HG03135 (cell line): ENCODE data around the gene ENKUR.
"Not testable (repeated sequence)": the region's sequence is repeated elsewhere in the genome, so short reads cannot be mapped to it uniquely, and the experiment has no call there.

Source experiments
- ATAC-seq: cut with Tn5 transposase; IDR thresholded peaks from one replicate; pipeline ENCODE4 v1.9.1; 2021; ENCODE audit warnings: mild to moderate bottlenecking, moderate library complexity; ENCODE audit not compliant: unreplicated experiment

The ENKUR gene

DNA sequence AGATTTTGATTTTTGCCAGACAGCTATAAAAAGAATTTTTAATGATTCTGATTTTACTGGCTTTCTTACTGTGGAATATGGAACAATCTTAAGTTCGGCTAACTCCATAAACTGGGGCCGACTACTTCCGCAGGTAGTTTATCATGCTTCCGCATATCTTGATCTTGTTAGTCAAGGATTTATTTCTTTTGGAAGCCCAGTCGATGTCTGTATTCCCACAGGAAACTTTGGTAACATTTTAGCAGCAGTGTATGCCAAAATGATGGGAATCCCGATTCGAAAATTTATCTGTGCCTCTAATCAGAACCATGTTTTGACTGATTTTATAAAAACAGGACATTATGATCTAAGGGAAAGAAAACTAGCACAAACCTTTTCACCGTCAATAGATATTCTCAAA lies 8.6 kb upstream of the ENKUR start:
- no peak for ATAC-seq

DNA sequence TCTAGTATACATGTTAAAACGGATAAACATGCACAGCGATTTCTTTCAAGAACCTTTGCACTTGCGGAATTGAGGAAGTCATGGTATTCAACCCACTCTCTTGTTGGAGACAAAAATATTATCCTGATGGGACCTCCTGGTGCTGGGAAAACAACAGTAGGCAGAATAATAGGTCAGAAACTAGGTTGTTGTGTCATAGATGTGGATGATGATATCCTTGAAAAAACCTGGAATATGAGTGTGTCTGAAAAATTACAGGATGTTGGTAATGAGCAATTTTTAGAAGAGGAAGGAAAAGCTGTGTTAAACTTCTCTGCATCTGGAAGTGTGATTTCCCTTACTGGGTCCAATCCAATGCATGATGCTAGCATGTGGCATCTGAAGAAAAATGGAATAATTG lies 7.3 kb upstream of the ENKUR start:
- no peak for ATAC-seq

DNA sequence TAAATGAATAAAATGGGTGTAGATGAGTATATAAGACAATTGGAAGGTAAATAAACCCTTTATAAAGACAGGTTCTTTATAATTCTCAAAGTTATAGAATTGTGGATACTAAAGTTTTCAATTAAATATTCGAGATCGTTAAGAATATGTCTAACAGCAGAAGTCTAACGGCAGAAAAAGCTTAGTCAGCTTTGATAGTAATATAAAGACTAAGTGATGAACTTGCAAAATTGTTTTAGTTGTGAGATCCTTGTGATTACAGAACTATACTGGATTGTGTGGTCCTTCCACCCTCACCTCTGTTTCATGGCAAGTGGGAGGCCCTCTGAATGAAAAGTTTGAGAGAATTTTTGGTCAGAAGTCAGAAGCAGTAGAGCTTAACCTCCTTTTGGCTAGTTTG lies 2.7 kb upstream of the ENKUR start:
- ATAC-seq: no peak

DNA sequence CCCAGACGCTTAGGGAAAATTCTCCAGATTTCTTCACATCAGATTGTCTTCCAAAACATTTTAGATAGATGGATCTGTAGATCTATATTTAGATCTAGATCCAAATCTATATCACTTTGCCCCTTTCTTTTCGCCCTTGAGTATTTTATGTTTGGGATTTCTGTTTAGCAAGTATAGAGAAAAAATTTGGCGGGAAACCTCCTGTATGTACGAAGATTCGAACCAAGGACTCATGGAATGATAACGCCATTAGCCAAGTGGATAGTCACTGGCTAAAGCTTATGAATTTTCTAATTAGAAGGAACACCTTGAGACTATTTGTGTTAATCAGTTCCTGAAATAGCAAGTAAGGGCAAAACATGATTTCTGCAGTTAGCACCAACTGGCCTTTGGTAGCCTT lies 1.7 kb upstream of the ENKUR start:
- no peak for ATAC-seq

DNA sequence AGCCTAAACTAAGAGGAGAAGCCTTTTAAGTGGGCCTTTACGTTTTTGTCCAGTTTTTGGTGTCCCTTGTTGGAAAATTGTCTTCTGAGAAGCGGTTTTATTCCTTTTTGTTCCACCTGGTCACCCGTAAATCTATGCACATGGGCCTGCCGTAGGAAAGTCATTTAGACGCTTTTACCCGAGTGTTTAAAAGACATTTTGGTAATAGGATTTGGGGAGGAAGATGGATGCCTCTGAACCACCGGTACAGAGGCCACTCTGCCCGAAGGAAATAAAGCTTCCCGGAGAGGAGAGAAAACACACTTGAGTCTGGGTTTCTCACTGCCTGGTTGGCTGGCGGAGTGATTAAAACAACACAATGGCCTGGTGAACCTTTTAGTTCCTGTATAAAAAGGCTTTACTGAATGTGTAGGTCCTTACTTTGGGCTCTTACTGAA lies 1.2 kb upstream of the ENKUR start:
- ATAC-seq: no peak

DNA sequence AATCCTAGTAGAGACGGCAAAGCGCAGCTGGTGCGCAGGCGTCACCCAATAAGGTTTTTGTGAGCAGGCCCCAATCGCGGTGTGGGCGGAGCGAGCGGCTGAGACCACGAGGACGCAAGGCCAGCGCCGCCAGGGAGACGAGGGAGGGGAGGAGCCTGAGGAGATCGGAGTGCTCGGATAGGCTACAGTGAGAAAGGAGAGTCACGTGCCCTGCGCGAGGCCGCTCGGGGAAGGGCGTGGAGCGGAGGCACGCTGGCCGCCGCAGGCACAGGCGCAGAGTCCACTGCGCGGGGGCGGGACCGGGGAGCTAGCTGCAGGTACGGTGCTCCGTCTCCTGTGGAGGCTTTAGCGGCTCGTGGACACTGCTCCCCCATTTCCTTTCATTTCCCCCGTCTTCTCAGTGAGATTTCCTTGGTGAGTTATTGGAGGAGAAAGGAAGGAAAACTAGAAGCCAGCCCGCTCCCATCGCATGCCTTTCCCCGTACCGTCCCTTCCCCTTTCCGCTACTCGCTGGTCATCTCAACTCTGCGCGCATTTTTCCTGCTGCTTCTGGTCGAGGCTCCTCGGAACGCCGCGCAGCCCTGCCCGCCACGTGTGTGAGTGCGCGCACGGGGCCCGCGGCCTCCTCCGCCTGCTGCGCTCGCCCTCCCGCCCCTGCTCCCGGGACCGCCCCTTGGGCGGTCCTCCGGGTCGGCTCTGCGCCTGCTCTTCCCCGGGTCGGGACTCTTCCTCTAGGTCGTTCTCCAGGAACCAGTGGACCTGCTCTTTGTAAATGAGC lies 607 bp upstream of the ENKUR start, which contains the start of gene THNSL1:
THNSL1 (plus strand) TSS at position 237 of the 778 bp plus-strand sequence. CDS start 6,612 bp downstream, outside the sequence.
- ATAC-seq: peak; percentile 99

DNA sequence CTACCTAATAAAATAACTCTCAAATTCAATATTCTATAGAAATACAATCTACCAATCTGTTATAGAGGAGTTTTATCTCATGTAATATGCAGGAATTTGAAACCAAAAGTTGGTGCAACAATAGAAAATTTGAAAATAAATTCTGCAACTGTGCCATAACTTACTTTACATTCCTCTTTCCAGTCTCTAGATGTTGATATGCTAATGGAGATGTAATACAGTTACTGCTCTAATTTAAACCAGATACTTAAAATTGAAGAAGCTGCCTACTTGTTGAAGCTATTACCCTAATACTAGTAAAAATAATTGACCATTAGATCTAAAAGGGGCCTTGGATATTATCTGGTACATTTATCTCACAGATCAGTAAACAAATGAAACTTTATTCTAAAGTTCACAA lies 1.4 kb downstream of the ENKUR start:
- ATAC-seq: no peak

DNA sequence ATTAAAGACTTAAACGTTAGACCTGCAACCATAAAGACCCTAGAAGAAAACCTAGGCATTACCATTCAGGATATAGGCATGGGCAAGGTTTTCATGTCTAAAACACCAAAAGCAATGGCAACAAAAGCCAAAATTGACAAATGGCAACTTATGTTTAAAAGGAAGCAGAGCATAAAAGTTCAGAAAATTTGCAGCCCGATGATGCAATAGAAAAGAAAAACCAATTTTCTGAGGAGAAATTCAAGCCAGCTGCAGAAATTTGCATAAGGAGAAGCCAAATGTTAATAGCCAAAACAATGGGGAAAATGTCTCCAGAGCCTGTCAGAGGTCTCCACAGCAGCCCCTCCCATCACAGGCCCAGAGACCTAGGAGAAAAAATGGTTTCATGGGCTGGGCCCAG lies 4.4 kb downstream of the ENKUR start:
- ATAC-seq: not testable (repeated sequence)

DNA sequence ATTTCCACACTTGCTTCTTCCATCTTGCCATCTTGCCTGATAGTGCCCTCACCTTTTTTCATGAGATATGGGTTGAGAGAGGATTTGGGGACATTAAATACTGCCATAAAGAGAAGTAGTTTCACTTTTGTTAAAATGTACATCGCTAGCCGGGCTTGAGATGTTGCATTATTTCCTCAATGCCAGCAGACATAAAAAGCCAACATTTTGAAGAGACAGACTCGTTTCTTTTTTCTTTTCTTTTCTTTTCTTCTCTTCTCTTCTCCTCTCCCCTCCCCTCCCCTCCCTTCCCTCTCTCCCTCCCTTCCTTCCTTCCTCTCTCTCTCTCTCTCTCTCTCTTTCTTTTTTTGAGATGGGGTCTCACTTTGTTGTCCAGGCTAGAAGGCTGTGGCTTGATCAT lies 17.9 kb downstream of the ENKUR start:
- no peak for ATAC-seq

DNA sequence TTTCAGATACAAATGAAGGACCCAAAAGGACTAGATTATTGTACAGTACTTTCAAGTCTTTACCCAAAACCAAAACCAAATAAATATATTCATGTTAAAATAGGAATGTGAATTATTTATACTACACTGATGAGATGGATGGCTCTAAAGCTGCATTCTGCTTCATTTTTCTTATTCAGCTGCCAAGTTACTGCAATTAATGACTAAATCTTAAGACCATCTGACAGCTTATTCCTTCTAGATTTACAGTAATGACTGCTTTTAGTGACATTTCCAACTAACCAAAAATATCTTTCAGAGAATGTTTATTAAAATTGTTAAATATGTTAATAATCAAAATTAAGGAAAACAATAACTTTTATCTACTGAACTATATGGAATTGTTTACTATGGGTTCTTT lies 20.9 kb downstream of the ENKUR start:
- no peak for ATAC-seq

DNA sequence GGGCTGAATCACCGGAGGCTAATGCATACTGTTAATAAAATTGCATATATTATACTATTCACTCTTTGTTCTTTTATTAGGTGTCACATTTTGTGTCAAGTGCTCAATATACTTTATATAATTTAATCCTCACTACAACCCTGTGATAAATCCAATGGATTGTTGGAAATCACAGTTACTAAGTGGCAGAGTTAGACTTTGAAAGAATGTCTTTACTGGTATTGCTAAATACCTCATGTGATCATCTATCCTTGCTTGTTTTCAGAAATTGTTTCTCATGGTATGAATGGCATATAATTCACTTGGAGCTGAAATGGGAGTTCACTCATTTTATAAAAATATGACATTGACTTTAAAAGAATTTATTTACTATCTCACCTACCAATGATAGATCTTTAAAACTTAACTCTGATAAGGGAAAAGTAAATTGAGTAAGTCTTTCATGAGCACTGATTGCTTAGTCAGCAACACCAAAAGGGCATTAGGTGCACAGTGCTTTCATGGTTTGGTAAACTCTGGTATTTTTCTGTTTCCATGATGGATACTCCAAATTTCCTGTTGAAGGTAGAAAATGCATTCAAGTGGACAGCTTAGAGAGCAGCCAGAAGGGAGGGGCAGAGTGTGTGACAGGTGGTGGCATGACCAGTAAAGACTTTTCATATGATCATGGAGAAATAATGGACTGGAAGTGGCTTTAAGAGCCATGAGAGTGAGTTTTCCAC lies 22.6 kb downstream of the ENKUR start:
- no peak for ATAC-seq

DNA sequence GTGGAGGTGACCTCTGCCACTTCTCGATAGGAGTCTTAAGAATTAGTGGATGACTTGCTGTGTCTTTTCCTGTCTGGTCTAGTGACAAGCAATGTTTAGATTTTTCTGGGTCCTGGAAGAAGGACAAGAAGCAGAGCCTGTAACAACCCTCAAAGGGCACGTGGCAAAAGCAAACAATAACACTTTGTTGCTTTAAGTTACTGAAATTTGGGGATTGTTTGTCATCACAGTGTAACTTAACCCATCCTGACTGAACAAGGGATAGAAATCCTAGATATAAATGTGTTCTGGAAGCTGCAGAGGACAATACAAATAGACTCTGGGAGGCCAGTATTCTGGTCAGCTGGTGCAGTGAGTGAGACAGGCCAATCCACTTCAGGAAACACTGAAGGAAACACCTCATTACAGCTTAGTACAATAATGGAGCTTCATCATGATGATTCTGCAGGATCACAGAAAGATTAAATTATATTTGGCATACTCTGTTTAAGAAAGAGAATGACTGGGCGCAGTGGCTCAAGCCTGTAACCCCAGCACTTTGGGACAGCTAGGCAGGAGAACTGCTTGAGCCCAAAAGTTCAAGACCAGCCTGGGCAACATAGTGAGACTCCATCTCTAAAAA lies 23.3 kb downstream of the ENKUR start:
- ATAC-seq: no peak

DNA sequence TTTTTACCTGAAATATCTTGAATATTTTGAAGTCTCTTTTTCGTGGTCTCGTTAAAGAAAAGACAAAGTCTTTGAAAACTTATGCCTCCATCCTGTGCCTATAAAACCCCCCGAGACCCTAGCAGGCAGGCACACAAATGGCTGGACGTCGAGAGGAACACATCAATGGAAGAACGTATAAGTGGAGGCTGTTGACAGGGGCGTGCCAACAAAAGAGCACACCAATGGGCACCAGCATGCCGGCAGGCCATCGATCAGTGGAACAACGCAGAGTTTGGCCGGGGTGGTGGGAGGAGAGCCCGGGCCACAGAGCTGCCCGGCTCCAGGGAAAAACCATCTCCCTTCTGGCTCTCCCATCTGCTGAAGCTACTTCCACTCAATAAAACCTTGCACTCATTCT lies 24.7 kb downstream of the ENKUR start:
- ATAC-seq: no peak

DNA sequence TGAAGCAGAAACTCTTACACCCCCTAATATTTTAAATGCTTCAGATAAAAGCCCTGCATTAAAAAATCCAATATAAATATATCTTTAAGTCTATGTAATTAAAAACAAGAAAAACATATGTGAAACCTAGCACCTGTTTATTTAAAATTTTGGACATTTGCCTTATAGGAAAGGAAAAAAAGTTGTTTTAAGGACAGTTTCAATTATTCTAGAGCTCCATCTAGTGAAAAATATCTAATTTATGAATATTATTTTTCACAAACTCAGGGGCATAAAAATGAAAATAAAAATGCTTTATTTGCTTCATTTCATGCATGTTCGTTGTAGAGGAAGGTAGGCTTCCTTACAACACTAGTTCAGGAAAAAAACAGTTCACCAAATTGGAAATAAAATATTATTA lies 26.1 kb downstream of the ENKUR start:
- ATAC-seq: no peak

DNA sequence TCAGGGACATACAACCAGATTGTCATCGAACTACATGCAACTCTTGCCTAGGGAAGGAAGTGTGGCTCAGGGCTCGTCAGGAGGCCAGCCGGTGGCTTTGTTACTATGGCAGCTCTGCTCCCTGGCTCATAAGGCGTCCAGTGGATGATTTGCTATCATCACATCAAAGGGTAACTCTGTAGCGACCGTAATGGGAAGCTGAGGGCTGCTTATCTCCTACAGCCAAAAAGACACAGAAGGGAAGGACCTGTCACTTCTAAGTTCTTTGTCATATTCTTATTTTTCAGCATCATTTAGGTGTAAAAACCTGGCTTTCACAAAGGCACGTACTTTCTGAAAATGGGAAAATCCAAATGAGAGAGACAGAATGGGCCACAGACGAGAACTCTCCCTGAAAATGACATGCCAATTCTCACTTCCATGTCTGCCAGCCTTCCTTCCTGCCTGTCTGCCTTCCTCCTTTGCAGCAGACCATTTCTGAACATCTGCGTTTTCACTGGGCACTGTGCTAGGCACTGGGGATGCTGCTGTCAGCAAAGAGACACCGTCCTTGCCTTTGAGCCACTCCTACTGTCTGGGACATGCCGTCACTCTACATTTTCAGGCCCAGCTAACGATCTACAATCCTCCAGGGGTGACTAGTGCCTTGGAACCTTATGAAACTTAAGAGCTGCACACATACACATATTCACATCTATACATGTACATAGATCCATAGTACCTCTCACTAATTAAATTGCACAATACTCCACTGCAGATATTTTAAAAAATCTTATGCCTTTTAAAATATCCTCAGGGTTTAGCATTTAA lies 26.9 kb downstream of the ENKUR start:
- no peak for ATAC-seq

DNA sequence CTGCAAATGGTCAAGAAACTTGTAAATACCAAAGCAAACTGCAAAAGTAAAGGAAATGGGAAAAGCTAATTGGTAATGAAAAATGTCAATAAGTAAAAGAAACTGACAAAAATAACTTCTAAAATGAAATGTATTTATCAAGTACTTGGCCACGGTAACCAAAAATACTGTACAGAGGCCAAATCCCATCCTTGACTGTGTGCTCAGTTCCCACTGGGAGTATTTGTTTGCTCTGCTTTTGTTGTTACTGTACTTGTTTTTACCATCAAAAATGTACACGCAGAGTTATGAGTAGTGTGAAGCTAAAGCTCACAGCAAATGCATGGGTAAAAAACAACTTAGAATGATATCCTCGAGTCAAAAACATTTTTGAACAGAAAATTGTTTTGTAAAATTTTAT lies 31.1 kb downstream of the ENKUR start:
- ATAC-seq: no peak

DNA sequence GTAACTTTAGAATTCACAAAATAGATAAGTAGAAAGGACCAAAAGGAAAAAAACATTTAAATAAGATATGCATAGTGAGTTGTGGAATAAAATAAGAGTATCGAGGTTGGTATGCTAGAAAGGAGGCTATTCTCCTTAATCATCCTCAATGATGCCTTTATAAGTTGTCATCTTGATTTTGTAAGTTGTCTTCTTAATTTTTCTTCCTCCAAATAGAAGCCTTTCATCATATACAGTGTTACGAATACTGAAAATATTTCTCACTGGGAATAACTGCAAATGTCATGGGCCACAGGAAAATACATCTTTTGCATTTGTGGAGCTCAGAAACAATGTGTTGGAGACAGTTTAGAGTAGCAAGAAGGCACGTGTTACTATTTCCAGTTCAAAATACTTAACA lies 32.0 kb downstream of the ENKUR start:
- ATAC-seq: no peak

DNA sequence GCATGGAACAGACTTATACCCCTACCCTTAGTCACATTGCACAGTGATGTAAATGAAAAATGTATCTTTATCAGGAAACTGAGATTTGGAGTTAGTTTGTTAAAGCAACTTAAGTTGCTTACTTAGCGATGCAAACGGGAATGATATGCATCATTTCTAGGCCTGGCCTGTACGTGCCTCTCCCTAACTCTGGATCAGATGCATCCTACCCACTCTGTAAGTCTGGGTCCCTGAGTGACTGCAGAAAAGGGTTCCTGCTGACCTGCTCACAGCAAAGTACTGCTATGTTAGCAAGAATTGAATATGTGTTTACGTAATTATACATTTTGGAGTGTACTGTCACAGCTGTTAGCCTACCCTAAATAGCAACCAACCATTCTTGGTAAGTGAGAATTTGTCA lies 32.8 kb downstream of the ENKUR start:
- no peak for ATAC-seq

DNA sequence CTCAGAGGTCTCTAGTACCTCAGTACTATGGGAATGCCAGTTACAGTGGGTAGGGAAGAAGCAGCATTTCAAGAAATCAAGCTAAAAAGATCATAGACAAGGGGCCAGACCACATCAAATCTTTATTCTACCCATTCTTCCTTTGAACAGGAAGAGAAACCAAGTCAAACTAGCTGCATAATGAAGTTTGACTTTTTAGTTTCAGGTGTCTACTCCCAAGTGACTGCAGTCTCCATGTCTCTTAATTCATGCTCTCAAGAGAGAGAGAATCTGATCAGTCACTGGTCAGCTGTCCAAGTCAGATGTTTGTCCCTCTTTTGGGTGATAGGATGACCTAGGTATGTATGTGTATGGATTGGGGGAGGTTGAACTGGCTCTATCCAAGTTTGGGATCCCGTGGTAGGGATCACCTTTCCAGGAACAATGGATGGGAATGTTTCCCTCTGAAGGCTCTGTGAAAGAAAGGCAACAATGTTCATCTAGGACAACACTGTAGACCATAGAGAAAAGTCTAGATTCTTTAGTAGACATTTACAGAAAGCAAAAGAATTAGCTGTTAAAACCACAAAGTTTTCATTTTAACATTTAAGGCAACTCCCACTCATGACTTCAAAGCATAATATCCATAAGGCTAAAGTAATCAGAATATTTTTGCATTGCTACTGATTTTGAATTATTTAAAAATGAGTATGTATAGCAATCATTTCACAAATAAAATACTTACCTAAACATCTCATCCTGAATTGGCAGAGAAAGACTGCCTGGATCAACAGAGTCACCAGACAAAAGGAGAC lies 33.4 kb downstream of the ENKUR start:
- no peak for ATAC-seq

DNA sequence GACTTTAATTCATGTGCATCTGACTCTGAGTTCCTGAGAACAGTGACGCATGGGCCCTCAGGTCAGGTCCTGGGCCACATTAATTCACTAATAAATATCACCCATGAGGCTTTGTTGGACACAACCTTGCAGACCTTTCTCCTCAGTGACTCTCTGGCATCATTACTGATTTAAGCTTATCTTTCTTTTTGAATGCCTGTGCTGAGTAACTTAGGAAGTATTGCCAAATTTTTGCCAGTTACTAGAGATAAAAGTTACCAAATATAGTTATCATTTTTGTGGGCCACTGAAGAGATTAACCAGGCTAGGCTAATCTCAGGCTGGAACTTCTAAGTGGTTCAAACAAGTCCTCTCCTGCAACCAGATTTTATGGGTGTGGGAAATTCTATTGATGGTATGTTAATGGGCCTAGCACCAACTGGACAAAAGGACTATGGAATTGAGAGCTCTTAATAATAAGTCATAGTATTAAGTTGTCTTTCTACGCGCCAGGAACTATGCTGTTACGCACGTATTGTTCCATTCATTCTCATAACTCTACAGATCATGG lies 34.7 kb downstream of the ENKUR start:
- no peak for ATAC-seq
